PFSK-1 (cell line): ENCODE data around the gene HEXA.

ENCODE experiments used
- FOXP2 ChIP-seq: optimal IDR thresholded peaks from 2 replicates; pipeline ENCODE3; 2011; ENCODE audit warnings: borderline replicate concordance, control low read depth, inconsistent platforms; ENCODE audit not compliant: insufficient read depth; ENCODE audit errors: extremely low read length, extremely low read depth
- POLR2AphosphoS5 ChIP-seq: IDR thresholded peaks from 2 replicates; pipeline ENCODE4 v1.6.1; 2012; ENCODE audit warnings: low read depth, mild to moderate bottlenecking, control low read depth, low read length, moderate library complexity
- REST ChIP-seq, 2 experiments: IDR thresholded peaks; 2 replicates each; pipeline versions ENCODE4 v1.6.1 to v1.8.0; 2011 to 2012; ENCODE audit warnings: low read depth in 2 of 2, low read length in 2 of 2, control low read depth in 1 of 2, inconsistent platforms in 1 of 2, mild to moderate bottlenecking in 1 of 2, moderate library complexity in 1 of 2; ENCODE audit not compliant: insufficient read depth in 1 of 2
- SIN3A ChIP-seq: IDR thresholded peaks from 2 replicates; pipeline ENCODE4 v1.6.1; 2012; ENCODE audit warnings: mild to moderate bottlenecking, low read length, moderate library complexity, borderline replicate concordance; ENCODE audit not compliant: insufficient read depth
- TAF1 ChIP-seq: IDR thresholded peaks from 2 replicates; pipeline ENCODE4 v1.6.1; 2012; ENCODE audit warnings: low read length, control low read depth, borderline replicate concordance; ENCODE audit not compliant: insufficient read depth

GRCh38 chr15:72368325-72368724 is 7.5 kb downstream of the HEXA start:
- TF ChIP-seq POLR2AphosphoS5 (no peak), SIN3A (no peak), REST (IDR thresholded peaks at IDR 0.05; ENCODE audit: insufficient read depth in 1 of 2, low read depth in 2 of 2, low read length in 2 of 2) (no peak), TAF1 (no peak), FOXP2 (no peak)
